GM12878 (cell line): ENCODE data around the gene NXPE4. TPM values are rescaled to one million over a fixed set of nuclear protein-coding genes. Genes with fewer than 3 reads are reported as not detected.

Experiments
- ATAC-seq: fragments of 200-7000 bp; cut with Tn5 transposase; 3 replicates; pipeline ENCODE4 v1.9.1; 2020; ENCODE audit warnings: mild to moderate bottlenecking, moderate library complexity
- BruUV-seq: library from RNA; stranded (reverse); fragments of 400-500 nt; replicated peaks from 2 replicates; lab custom pipeline; 2021; lab: Mats Ljungman, UMichigan
- CTCF ChIA-PET: fragments of 300-600 bp; sonication (Branson Sonifier 250); formaldehyde crosslinking; extraction: SDS; loops from one replicate; lab custom pipeline; 2021; ENCODE audit warnings: inconsistent platforms; lab: Yijun Ruan, JAX
- POLR2A ChIA-PET: fragments of 350-600 bp; formaldehyde crosslinking; extraction: SDS; loops from one replicate; lab custom pipeline; 2021; ENCODE audit warnings: inconsistent platforms; lab: Charles Lee
- RAD21 ChIA-PET: fragments of 300-600 bp; sonication (Branson Sonifier 250); formaldehyde crosslinking; loops from one replicate; lab custom pipeline; 2023; ENCODE audit warnings: antibody characterized with exemption; ENCODE audit not compliant: unreplicated experiment; lab: Charles Lee
- SMC1A ChIA-PET: fragments of 300-600 bp; sonication (Branson Sonifier 250); formaldehyde crosslinking; loops from one replicate; lab custom pipeline; 2023; ENCODE audit not compliant: unreplicated experiment, uncharacterized antibody; lab: Charles Lee
- DNase-seq: peaks from one replicate; pipeline ENCODE4 v3.0.0-alpha.2; 2011; ENCODE audit warnings: low read depth, low spot score
- FAIRE-seq: peaks from 3 replicates; lab custom pipeline; 2011; peaks lifted over from hg19 to GRCh38; lab: Jason Lieb, UNC
- H2AFZ ChIP-seq: 2 replicates; pipeline ENCODE4 v1.6.0; 2011; ENCODE audit warnings: low read depth, low read length, control low read depth; ENCODE audit not compliant: control insufficient read depth
- H3K27ac ChIP-seq: 2 replicates; pipeline ENCODE4 v1.5.1; 2011; ENCODE audit warnings: control low read depth; ENCODE audit not compliant: control insufficient read depth, insufficient read depth
- H3K27me3 ChIP-seq, 2 experiments: replicated peaks in 1 of 2; 2 replicates each; pipeline versions ENCODE4 v1.6.0 to v1.6.1; 2011; ENCODE audit warnings: low read length in 1 of 2; ENCODE audit not compliant: control insufficient read depth in 2 of 2, insufficient read depth in 2 of 2
- H3K36me3 ChIP-seq, 2 experiments: 2 replicates each; pipeline ENCODE4 v1.5.1; 2011; ENCODE audit warnings: low read length in 1 of 2; ENCODE audit not compliant: control insufficient read depth in 2 of 2, insufficient read depth in 2 of 2
- H3K4me1 ChIP-seq: 2 replicates; pipeline ENCODE4 v1.6.1; 2011; ENCODE audit warnings: mild to moderate bottlenecking, low read length, moderate library complexity, mixed read lengths; ENCODE audit not compliant: control insufficient read depth, insufficient read depth
- H3K4me2 ChIP-seq: 2 replicates; pipeline ENCODE4 v1.6.0; 2011; ENCODE audit warnings: control low read depth; ENCODE audit not compliant: control insufficient read depth, insufficient read depth
- H3K4me3 ChIP-seq: fragments of 200-600 bp; sonication (generic); 2 replicates; pipeline ENCODE4 v1.5.1; 2016
- H3K79me2 ChIP-seq: 2 replicates; pipeline ENCODE4 v1.6.0; 2011; ENCODE audit warnings: low read length; ENCODE audit not compliant: control insufficient read depth, insufficient read depth
- H3K9ac ChIP-seq: 2 replicates; pipeline ENCODE4 v1.8.0; 2011; ENCODE audit warnings: low read length, control low read depth, mixed read lengths; ENCODE audit not compliant: control insufficient read depth, insufficient read depth
- H3K9me3 ChIP-seq: replicated peaks from 3 replicates; pipeline ENCODE4 v1.5.1; 2011; ENCODE audit warnings: mild to moderate bottlenecking, low read length; ENCODE audit not compliant: control insufficient read depth, insufficient read depth
- H4K20me1 ChIP-seq: 2 replicates; pipeline ENCODE4 v1.6.0; 2011; ENCODE audit not compliant: control insufficient read depth, insufficient read depth
- HCFC1 ChIP-seq: fragments of 150-350 bp; IDR thresholded peaks from 2 replicates; pipeline ENCODE4 v1.6.1; 2014; ENCODE audit warnings: low read length
- RAD51 ChIP-seq: fragments of 450-650 bp; IDR thresholded peaks from 2 replicates; pipeline ENCODE4 v1.6.1; 2016; ENCODE audit warnings: moderate library complexity, mild to moderate bottlenecking, inconsistent platforms
- WGBS: methylation state at CpG from one replicate; pipeline ENCODE4 v1.1.6; 2016; ENCODE audit warnings: low lambda C conversion rate; ENCODE audit not compliant: insufficient replicate concordance, insufficient coverage; ENCODE audit errors: missing lambda C conversion rate; 5-methylcytosine and 5-hydroxymethylcytosine counted together
- in situ Hi-C: fragments of 300-500 bp; cut with MboI; formaldehyde crosslinking; loops from 9 replicates; pipeline ENCODE4 v1.14.3; 2018; ENCODE audit warnings: mixed read lengths
- intact Hi-C: fragments of 100-400 bp; cut with micrococcal nuclease; formaldehyde crosslinking; loops from one replicate; pipeline ENCODE4 v1.14.2; 2022; ENCODE audit not compliant: unreplicated experiment
- polyA plus RNA-seq, 11 experiments: library from polyadenylated mRNA; depleted of rRNA in 4 of 11; unstranded in 6 of 11; stranded (reverse) in 5 of 11; fragments of >200 nt; fragmentation: Nextera tagmentation in 4 of 11; fragmentation: Illumina TruSeq in 1 of 11; extraction: Ambion mirVana in 4 of 11; extraction: Trizol in 1 of 11; gene quantifications; 1 replicate in 1 of 11; 2 replicates in 10 of 11; pipeline versions ENCODE4 v1.2.1 to v1.2.3, GENCODE V29; 2011 to 2016; ENCODE audit warnings: inconsistent platforms in 2 of 11, missing spikeins in 2 of 11, low read depth in 1 of 11
- small RNA-seq: library from RNA; depleted of rRNA; stranded (forward); fragments of <200 nt; gene quantifications from one replicate; pipeline ENCODE3, GENCODE V24; 2014
- total RNA-seq, 4 experiments: library from RNA; depleted of rRNA in 3 of 4; stranded (reverse); fragments of >200 nt in 3 of 4; fragmentation: Illumina TruSeq in 1 of 4; extraction: Trizol in 1 of 4; gene quantifications; 2 replicates each; pipeline versions ENCODE4 v1.2.1 to v1.2.3, GENCODE V29; 2013 to 2021
- TF ChIP-seq, protein P1 (sequence below): fragments of 450-650 bp; formaldehyde crosslinking; IDR thresholded peaks from 2 replicates; pipeline ENCODE4 v1.4.0; 2022; ENCODE audit warnings: mild to moderate bottlenecking, moderate library complexity

NXPE4 gene
- total and polyA plus RNA-seq, 10 of the 15 experiments (the other 5 are each of a cell fraction or from before 2014, with no cell fraction given), result not detected

DNA sequence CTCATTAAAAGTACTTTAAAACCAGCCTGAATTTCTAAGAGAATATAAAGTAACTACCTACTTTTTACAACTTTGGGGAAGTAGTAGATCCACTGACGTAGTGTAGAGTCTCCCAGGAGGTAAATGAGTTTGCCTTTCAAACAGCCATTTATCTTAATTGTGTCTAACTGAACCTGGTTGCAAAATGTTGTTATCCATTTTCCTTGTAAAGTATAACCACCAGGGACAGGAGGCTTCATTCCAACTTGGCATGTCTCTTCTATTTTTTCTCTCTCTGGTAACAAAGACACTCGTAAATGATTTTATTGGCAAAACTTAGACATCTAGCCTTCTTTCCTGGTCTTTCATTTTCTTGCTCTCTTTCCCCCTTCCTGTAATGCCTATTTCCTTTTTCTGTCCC lies 72.8 kb downstream of the NXPE4 start:
- FAIRE-seq, result no peak
- Histone ChIP-seq H3K9me3 (peaks cover 3% of the 10 kb centered on the region; the same call in 2 of the 3 replicates), H3K9ac (no peak overlapping the region), H3K36me3 (no peaks in the 10 kb centered on the region), H3K4me2 (no peak overlapping the region), H3K79me2 (no peaks in the 10 kb centered on the region), H3K27ac (no peak overlapping the region), H3K4me1 (no peaks in the 10 kb centered on the region), H3K27me3 (no peaks in the 10 kb centered on the region; a peak in 2 of 4 replicates), H2AFZ (no peak overlapping the region)
- ChIA-PET SMC1A (interaction anchor here (0.5 kb wide), 1 partner anchor 521 kb away, joined by 3 read pairs; no protein-coding TSS in a partner anchor), CTCF (no interaction called here), RAD21 (no interaction called here), POLR2A (no interaction called here)
- 0% methylated on average over 2 of the region's 2 CpGs for WGBS
- intact Hi-C loops, result no loop called here
- BruUV-seq, result no TSS peak
- ATAC-seq, result no peak
- TF ChIP-seq HCFC1, result no peak
- TF ChIP-seq, protein P1, sequence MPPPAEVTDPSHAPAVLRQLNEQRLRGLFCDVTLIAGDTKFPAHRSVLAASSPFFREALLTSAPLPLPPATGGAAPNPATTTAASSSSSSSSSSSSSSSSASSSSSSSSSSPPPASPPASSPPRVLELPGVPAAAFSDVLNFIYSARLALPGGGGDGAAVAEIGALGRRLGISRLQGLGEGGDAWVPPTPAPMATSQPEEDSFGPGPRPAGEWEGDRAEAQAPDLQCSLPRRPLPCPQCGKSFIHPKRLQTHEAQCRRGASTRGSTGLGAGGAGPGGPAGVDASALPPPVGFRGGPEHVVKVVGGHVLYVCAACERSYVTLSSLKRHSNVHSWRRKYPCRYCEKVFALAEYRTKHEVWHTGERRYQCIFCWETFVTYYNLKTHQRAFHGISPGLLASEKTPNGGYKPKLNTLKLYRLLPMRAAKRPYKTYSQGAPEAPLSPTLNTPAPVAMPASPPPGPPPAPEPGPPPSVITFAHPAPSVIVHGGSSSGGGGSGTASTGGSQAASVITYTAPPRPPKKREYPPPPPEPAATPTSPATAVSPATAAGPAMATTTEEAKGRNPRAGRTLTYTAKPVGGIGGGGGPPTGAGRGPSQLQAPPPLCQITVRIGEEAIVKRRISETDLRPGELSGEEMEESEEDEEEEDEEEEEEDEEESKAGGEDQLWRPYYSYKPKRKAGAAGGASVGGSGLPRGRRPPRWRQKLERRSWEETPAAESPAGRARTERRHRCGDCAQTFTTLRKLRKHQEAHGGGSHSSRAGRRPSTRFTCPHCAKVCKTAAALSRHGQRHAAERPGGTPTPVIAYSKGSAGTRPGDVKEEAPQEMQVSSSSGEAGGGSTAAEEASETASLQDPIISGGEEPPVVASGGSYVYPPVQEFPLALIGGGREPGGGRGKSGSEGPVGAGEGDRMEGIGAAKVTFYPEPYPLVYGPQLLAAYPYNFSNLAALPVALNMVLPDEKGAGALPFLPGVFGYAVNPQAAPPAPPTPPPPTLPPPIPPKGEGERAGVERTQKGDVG (CRISPR knock-in tag), result no peak
- no peak for TF ChIP-seq RAD51
- TF ChIP-seq, all 136 proteins: peak for 0
- in situ Hi-C loops, result no loop called here
- Histone ChIP-seq H4K20me1 (no peaks in the 10 kb centered on the region), H3K4me3 (no peak overlapping the region)
- DNase-seq, result no peak

Small RNA genes lying within 50 kb of the gene (small RNA-seq; reads per million reads assigned to genes)
- gene RF01210, result not detected

Other genes with a start within 250 kb of the NXPE4 start
- 7.7 and 9.4 TPM in 2 replicates for gene C11orf71, start 195.3 kb downstream of the NXPE4 start, total RNA-seq (2014; rRNA removed)
- 5.3 and 6.0 TPM in 2 replicates for gene C11orf71, start 195.3 kb downstream of the NXPE4 start, total RNA-seq (2014; rRNA removed; fragmentation: Illumina TruSeq; extraction: Trizol)
- gene C11orf71, start 195.3 kb downstream of the NXPE4 start, total RNA-seq (2021), result 6.5 and 7.3 TPM in 2 replicates
- 8.7 and 12.0 TPM in 2 replicates for gene C11orf71, start 195.3 kb downstream of the NXPE4 start, polyA plus RNA-seq (2011; rRNA removed)
- gene C11orf71, start 195.3 kb downstream of the NXPE4 start, polyA plus RNA-seq (2014; fragmentation: Illumina TruSeq; extraction: Trizol), result 4.9 and 5.4 TPM in 2 replicates
- 1 to 10 TPM; 1.4 to 3.4 TPM for gene C11orf71, start 195.3 kb downstream of the NXPE4 start, polyA plus RNA-seq (2014; fragmentation: Nextera tagmentation; extraction: Ambion mirVana)
- gene C11orf71, start 195.3 kb downstream of the NXPE4 start, polyA plus RNA-seq (2014; rRNA removed), result 9.1 and 10.4 TPM in 2 replicates
- gene C11orf71, start 195.3 kb downstream of the NXPE4 start, polyA plus RNA-seq (2016; fragmentation: Nextera tagmentation; extraction: Ambion mirVana), result 10 to 100 TPM in 1 of 2 experiments, 1 to 10 TPM in 1; 8.2 to 12.0 TPM
- gene RBM7, start 195.1 kb downstream of the NXPE4 start, total RNA-seq (2014; rRNA removed), result 21.5 and 21.7 TPM in 2 replicates
- gene RBM7, start 195.1 kb downstream of the NXPE4 start, total RNA-seq (2014; rRNA removed; fragmentation: Illumina TruSeq; extraction: Trizol), result 29.0 TPM in 2 replicates
- 17.2 and 19.5 TPM in 2 replicates for gene RBM7, start 195.1 kb downstream of the NXPE4 start, total RNA-seq (2021)
- gene RBM7, start 195.1 kb downstream of the NXPE4 start, polyA plus RNA-seq (2011; rRNA removed), result 46.2 and 48.3 TPM in 2 replicates
- gene RBM7, start 195.1 kb downstream of the NXPE4 start, polyA plus RNA-seq (2014; fragmentation: Illumina TruSeq; extraction: Trizol), result 32.2 and 45.1 TPM in 2 replicates
- 10 to 100 TPM; 21.6 to 28.9 TPM for gene RBM7, start 195.1 kb downstream of the NXPE4 start, polyA plus RNA-seq (2014; fragmentation: Nextera tagmentation; extraction: Ambion mirVana)
- gene RBM7, start 195.1 kb downstream of the NXPE4 start, polyA plus RNA-seq (2014; rRNA removed), result 14.5 and 17.0 TPM in 2 replicates
- gene RBM7, start 195.1 kb downstream of the NXPE4 start, polyA plus RNA-seq (2016; fragmentation: Nextera tagmentation; extraction: Ambion mirVana), result 10 to 100 TPM; 23.2 to 29.5 TPM
- gene REXO2, start 156.3 kb downstream of the NXPE4 start, total RNA-seq (2014; rRNA removed), result 5.4 and 6.0 TPM in 2 replicates
- 4.6 and 4.9 TPM in 2 replicates for gene REXO2, start 156.3 kb downstream of the NXPE4 start, total RNA-seq (2014; rRNA removed; fragmentation: Illumina TruSeq; extraction: Trizol)
- gene REXO2, start 156.3 kb downstream of the NXPE4 start, total RNA-seq (2021), result 4.0 and 5.1 TPM in 2 replicates
- gene REXO2, start 156.3 kb downstream of the NXPE4 start, polyA plus RNA-seq (2011; rRNA removed), result 9.0 and 10.7 TPM in 2 replicates
- gene REXO2, start 156.3 kb downstream of the NXPE4 start, polyA plus RNA-seq (2014; fragmentation: Illumina TruSeq; extraction: Trizol), result 2.6 and 4.9 TPM in 2 replicates
- 1 to 10 TPM; 3.3 to 6.4 TPM for gene REXO2, start 156.3 kb downstream of the NXPE4 start, polyA plus RNA-seq (2014; fragmentation: Nextera tagmentation; extraction: Ambion mirVana)
- gene REXO2, start 156.3 kb downstream of the NXPE4 start, polyA plus RNA-seq (2014; rRNA removed), result 4.8 and 4.9 TPM in 2 replicates
- gene REXO2, start 156.3 kb downstream of the NXPE4 start, polyA plus RNA-seq (2016; fragmentation: Nextera tagmentation; extraction: Ambion mirVana), result 10 to 100 TPM; 11.0 to 12.5 TPM
- gene NXPE1, start 35.9 kb downstream of the NXPE4 start, total RNA-seq (2014; rRNA removed), result not detected in 2 replicates
- not detected in 2 replicates for gene NXPE1, start 35.9 kb downstream of the NXPE4 start, total RNA-seq (2014; rRNA removed; fragmentation: Illumina TruSeq; extraction: Trizol)
- 0.16 TPM in 1 of 2 replicates, not detected in the other for gene NXPE1, start 35.9 kb downstream of the NXPE4 start, total RNA-seq (2021)
- gene NXPE1, start 35.9 kb downstream of the NXPE4 start, polyA plus RNA-seq (2011; rRNA removed), result not detected in 2 replicates
- not detected in 2 replicates for gene NXPE1, start 35.9 kb downstream of the NXPE4 start, polyA plus RNA-seq (2014; fragmentation: Illumina TruSeq; extraction: Trizol)
- not detected for gene NXPE1, start 35.9 kb downstream of the NXPE4 start, polyA plus RNA-seq (2014; fragmentation: Nextera tagmentation; extraction: Ambion mirVana)
- gene NXPE1, start 35.9 kb downstream of the NXPE4 start, polyA plus RNA-seq (2014; rRNA removed), result not detected in 2 replicates
- not detected for gene NXPE1, start 35.9 kb downstream of the NXPE4 start, polyA plus RNA-seq (2016; fragmentation: Nextera tagmentation; extraction: Ambion mirVana)
- gene NXPE2, start 82.7 kb upstream of the NXPE4 start, total RNA-seq (2014; rRNA removed), result not detected in 2 replicates
- not detected in 2 replicates for gene NXPE2, start 82.7 kb upstream of the NXPE4 start, total RNA-seq (2014; rRNA removed; fragmentation: Illumina TruSeq; extraction: Trizol)
- gene NXPE2, start 82.7 kb upstream of the NXPE4 start, total RNA-seq (2021), result not detected in 2 replicates
- not detected in 2 replicates for gene NXPE2, start 82.7 kb upstream of the NXPE4 start, polyA plus RNA-seq (2011; rRNA removed)
- gene NXPE2, start 82.7 kb upstream of the NXPE4 start, polyA plus RNA-seq (2014; fragmentation: Illumina TruSeq; extraction: Trizol), result not detected in 2 replicates
- not detected for gene NXPE2, start 82.7 kb upstream of the NXPE4 start, polyA plus RNA-seq (2014; fragmentation: Nextera tagmentation; extraction: Ambion mirVana)
- gene NXPE2, start 82.7 kb upstream of the NXPE4 start, polyA plus RNA-seq (2014; rRNA removed), result not detected in 2 replicates
- not detected for gene NXPE2, start 82.7 kb upstream of the NXPE4 start, polyA plus RNA-seq (2016; fragmentation: Nextera tagmentation; extraction: Ambion mirVana)